Jurkat, Clone E6-1 (cell line): ENCODE data around the gene FETUB.
"Not testable (repeated sequence)": the region's sequence is repeated elsewhere in the genome, so short reads cannot be mapped to it uniquely, and the experiment has no call there.

Source experiments
- DNase-seq: peaks from one replicate; pipeline ENCODE4 v3.0.0-alpha.2; 2011; ENCODE audit warnings: low read depth, low spot score
- H3K4me3 ChIP-seq: 2 replicates; pipeline ENCODE4 v1.5.1; 2011; ENCODE audit warnings: mild to moderate bottlenecking, low read length, control low read depth, moderate library complexity

The FETUB gene

DNA sequence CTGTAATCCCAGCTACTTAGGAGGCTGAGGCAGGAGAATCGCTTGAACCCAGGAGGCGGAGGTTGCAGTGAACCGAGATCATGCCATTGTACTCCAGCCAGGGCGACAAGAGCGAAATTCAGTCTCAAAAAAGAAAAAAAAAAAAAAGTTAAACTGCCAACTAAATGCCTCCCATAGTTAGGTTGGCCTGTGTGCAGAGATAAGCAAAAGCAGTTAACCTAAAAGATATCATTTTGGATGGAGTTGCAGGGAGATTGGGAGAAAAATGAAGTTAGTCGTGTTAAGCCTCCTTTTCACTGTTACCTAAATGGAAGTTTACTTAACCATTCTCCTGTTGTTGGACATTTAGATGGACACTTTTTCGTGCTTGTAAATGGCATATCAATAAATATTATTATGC lies 11.4 kb upstream of the FETUB start:
- H3K4me3 ChIP-seq: no peak overlapping the region
- no peak for DNase-seq

DNA sequence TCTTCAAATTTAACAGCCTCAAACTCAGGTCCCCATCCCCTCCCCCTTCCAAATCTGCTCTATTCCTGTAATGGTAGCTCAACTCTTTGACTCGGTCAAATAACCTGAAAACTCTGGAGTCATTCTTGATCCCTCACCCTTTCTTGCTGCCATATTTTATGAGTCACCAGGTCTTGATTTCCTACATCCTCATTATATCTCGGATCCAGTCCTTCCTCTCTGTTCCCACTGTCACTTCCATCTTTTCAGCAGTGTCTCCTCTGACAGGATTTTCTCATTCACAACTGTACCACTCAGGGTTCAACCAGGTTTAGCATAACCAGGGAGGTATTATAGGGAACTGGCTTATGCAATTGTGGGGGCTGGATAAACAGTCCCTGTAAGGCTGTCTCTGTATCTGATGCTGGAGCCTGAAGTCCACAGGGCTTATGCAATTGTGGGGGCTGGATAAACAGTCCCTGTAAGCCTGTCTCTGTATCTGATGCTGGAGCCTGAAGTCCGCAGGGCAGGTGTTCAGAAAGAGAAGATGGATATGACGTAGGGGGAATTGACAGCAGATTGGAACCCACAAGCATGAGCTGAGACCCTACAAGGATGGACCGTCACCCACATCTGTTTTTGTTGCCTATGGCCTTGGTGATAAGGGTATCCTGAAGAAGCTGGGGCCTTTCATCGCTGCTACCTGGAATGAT lies 9.1 kb upstream of the FETUB start:
- DNase-seq: no peak
- no peak overlapping the region for H3K4me3 ChIP-seq

DNA sequence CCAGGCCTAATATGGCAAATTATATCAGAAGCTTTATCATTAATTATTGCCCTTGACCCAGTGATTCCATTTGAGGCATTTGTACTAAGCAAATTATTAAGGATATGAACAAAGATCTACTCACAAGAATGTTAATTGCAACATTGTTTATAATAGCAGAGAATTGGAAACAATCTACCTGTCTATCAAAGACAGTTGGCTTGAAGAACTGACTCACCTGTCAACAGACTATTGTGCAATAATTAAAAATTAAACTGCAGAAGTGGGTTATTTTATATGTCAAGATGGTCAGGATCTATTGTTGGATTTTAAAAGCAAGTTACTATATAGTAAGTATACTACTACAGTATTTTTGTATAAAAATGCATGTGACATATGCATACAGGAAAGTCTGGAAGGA lies 6.7 kb upstream of the FETUB start:
- DNase-seq: no peak
- H3K4me3 ChIP-seq: no peak overlapping the region

DNA sequence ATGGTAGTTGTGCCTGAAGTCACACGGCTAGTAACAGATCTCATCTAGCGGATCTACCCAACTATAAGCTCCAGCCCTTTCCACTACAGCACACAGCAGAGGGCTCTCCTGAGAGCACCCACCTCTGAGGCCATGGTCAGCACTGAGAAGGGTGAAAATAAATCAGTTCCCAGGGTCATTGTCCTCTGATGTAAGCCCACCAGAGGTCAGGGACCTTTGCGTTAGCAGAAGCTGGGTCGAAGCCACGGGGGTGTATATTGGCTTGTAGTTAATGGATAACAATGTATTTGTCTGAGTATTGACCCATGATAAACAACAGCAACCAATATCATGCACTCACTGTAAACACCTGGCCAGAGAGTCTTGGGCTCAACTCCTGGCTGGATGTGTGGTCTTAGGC lies 6.0 kb upstream of the FETUB start:
- not testable (repeated sequence) for DNase-seq, H3K4me3 ChIP-seq

DNA sequence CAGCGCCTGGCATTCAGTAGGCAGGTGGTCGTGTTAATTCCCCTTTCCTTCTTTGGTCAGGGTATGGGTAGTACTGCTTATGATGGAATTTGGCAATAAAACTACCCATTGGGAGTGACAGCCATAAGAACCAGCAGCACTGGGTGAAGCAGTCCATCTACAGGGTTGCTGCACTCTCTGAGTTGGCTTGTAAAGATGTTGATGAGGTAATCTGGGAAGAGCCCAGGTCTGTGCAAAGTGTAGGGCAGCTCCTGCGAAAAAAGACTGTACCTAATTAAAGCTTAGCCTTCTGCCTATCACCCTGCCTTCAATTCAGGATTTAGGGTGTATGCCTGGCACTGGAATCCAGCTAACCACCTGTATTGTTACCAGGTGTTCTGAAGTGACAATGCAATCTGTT lies 4.7 kb upstream of the FETUB start:
- no peak overlapping the region for H3K4me3 ChIP-seq
- DNase-seq: no peak

DNA sequence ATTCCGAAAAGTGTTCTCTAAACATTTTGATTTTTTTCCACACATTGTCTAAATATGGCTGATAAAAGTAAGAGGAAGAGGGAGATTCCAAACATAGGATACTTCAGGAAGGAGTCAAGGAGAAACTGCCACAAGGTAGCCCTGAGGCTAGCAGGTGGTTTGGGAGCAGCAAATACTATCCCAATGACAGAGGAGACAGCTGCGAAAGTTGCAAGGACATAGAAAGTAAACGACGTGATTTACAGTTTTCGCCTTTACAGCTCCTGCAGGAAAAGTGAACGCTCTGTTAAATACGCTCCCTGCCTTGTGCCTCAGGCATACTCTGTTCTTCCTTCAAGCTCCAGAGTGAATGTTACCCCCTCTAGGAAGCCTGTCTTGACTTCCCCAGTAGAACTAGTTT lies 3.7 kb upstream of the FETUB start:
- no peak overlapping the region for H3K4me3 ChIP-seq

DNA sequence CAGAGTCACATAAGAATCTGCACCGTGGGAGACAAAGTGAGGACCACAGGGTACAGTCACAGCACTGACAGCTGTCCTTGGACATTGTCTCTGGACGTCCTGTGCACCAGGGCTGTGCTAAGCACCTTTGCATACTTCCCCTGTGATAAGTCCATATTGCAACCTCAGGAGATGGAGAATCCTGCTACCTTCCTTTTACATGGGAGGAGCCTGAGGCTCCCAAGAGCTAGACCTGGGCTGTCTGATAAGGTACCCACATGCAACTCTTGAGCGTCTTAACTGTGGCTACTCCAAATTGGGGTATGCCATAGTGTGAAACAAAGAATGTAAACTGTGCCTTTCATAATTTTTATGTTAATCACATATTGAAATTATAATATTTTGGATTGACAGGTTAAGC lies 2.5 kb upstream of the FETUB start:
- no peak overlapping the region for H3K4me3 ChIP-seq
- DNase-seq: no peak

More for the DNA sequence above, 3.7 kb upstream of the FETUB start:
- DNase-seq: no peak

DNA sequence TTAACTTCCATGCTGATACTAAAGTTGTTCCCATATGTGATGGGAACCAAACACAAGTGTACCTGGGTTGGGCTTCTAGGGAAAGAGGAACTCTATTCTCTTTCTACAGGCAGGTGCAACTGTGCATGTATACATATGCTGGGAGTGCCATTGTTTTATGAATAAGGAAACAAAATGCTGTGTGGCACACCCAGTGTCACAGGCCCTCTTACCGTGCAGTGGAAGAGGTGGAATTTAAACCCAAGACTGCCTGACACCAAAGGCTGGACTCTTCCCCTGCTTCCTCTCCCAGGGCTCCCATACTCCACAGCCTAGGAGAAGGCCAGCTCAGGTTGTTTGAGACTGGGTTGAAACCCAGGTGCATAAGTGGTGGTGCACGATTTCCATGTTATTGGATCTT lies 1.9 kb upstream of the FETUB start:
- no peak for DNase-seq

DNA sequence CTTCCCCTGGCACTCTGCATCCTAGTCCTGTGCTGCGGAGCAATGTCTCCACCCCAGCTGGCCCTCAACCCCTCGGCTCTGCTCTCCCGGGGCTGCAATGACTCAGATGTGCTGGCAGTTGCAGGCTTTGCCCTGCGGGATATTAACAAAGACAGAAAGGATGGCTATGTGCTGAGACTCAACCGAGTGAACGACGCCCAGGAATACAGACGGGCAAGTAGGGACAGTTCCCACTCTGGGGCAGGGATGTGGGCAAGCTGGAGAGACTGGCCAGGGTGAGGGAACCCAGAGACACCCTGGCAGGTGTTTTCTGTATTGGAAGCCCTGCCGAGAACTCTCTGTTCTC lies 247 bp downstream of the FETUB start:
- DNase-seq: no peak
- H3K4me3 ChIP-seq: no peak overlapping the region

More for the DNA sequence above, 1.9 kb upstream of the FETUB start:
- H3K4me3 ChIP-seq: no peak overlapping the region

DNA sequence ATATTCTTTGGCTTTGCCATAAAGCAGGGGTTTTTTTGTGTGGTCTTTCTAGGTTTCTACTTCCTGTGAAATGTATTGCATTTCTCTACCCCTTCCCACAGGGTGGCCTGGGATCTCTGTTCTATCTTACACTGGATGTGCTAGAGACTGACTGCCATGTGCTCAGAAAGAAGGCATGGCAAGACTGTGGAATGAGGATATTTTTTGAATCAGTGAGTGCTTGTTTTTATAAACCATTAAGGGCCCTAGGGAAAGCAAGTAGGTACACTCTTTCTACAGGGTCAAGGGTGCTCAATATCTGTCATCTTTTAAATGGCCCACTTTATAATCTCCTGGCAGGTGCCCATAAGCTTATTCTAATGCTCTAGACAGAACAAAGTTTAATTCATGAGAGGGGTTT lies 730 bp downstream of the FETUB start:
- DNase-seq: no peak
- no peak overlapping the region for H3K4me3 ChIP-seq

DNA sequence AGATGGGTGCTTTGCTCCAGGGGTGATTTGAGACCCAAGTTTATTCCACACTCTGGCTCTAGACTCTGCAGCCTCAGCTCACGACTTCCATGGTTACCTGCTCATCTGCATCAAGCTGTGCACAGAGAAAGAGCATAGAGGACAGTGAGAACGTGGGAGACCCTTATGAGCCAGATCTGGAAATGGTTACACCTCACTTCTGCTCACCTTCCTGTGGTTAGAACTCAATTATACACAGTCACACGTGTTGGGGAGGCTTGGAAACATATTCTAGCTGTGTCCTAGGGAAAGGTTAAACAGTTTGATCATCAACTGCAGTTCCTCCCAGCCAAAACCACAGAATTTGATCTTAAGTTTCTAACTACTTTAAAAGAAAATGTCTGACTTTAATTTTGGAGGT lies 1.8 kb downstream of the FETUB start:
- DNase-seq: peak; percentile 18
- H3K4me3 ChIP-seq: no peak overlapping the region

DNA sequence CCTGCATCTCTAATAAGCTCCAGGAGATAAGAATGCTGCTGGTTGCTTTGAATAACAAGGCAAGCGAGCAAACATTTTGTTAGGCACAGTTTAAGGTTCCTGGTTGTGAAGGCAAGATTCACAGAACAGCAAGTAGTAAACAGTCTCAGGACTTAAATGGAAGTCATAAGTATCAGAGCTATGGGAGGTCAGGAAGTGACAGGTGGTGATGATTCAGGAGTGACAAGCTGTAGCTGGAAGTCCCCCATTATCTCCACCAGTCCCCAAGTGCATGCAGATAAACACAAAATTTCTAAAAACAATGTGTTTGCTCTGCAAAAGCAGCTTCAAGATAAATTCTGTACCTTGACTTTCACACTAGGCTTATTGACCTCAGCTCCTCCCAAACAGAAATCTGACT lies 3.3 kb downstream of the FETUB start:
- no peak for DNase-seq

DNA sequence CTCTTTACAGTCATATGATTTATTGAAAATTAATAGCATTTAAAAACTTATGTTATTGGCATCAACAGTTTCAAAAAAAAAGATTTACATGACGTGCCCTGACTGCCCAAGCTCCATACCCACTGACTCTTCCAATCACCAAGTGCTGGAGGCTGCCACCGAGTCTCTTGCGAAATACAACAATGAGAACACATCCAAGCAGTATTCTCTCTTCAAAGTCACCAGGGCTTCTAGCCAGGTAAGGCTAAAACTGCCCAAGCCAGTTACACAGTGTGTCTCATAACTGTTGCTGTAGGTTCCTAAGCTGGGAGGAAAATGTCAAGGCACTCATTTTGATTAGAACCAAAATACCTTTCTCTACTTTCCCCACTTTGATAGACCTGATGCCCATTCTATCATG lies 4.5 kb downstream of the FETUB start:
- H3K4me3 ChIP-seq: no peak overlapping the region
- no peak for DNase-seq

More for the DNA sequence above, 3.3 kb downstream of the FETUB start:
- no peak overlapping the region for H3K4me3 ChIP-seq

DNA sequence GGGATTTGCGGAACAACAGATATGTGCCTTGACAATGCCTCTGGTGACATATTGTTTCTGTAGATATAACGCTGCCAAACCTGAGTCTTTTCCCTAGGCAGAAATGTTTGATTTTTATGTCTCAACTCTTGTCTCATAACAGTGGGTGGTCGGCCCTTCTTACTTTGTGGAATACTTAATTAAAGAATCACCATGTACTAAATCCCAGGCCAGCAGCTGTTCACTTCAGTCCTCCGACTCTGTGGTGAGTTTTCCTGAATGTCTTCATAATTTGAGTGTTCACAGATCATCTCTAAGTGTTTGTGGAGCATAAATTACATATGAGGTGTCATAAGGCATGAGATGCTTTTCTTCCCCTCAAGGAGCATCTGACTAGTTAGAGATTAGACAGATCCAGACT lies 5.9 kb downstream of the FETUB start:
- H3K4me3 ChIP-seq: no peak overlapping the region
- DNase-seq: no peak

DNA sequence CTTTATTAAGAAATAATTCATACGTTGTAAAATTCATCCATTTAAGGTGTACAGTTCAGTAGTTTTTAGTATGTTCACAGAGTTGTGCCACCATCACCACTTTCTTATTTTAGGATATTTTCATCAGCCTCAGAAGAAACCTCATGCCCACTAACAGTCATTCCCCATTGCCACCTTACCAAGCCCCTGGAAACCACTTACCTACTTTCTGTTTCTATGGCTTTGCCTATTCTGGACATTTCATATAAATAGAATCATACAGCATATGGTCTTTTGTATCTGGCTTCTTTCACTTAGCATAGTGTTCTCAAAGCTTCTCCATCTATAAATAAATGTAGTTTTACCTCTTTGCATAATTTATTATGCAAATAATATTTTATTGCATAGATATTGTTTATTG lies 6.6 kb downstream of the FETUB start:
- DNase-seq: no peak
- H3K4me3 ChIP-seq: no peak overlapping the region

DNA sequence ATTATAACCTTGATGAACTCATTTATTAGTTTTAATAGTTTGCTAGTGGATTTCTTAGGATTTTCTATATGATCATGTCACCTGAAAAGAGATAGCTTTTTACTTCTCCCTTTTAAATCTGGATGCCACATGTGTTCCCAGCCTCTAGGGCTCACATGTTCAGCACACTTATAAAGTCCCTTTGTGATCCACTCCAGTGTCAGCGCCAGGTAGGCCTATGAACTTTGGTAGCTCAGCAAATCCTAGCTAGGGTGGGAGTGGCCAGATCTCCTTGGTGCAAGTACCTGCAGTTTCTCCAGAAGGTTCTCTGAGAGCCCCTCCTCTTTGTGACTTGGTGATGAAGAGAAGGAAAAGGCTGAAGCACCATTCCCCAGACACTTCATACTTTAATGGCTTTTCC lies 8.7 kb downstream of the FETUB start:
- no peak overlapping the region for H3K4me3 ChIP-seq
- no peak for DNase-seq

DNA sequence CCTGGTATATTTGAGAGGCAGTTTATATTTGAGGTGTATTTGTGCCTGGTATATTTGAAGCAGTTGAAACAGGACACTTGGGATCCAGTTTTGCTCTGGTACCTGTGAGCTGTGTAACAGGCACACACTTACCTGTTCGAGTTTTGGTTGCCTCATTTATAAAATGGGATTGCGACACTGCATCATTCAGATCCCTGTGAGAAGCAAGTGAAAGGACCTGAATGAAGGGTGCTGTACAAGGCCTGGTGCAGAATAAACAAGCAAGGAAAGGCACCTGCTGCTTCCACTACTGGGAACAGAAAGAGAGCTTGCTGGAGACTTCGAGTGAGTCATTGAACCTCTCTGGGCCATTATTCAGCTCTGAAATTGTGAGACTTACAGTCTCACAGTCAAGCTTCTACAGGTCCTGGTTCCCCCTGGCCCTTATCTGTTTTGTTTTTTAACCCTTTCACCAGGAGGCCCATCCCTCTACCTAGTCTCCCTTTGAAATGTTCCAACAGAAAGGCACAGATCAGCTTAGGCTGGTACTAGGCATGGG lies 11.5 kb downstream of the FETUB start:
- no peak for DNase-seq
- no peak overlapping the region for H3K4me3 ChIP-seq

DNA sequence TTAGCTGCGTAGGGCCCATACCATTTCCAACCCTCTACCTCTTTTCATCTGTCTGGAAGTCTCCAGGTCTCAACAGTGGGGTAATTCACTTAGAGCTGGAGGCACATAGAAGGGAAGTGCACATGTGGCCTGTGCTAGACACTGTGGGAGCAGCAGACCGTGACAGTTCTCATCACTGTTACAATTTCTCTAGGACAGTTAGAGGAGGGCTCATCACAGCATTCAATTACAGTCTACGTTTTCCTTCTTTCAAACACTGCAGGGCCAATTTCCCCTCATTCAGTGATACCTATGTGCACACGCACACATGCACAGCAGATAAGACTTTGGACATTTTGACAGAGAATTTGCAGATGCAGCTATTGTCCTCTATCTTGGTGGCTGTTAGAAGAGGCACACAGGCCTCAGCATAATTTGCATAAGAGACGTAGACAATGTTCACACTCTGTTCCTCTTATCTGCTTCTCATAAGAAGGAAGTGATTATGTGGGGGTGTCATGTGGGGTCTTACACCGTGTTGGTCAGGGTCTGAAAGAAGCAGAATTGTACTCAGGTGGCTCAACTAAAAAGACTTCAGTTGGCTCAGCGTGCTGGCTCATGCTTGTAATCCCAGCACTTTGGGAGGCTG lies 13.0 kb downstream of the FETUB start:
- DNase-seq: no peak
- H3K4me3 ChIP-seq: no peak overlapping the region

DNA sequence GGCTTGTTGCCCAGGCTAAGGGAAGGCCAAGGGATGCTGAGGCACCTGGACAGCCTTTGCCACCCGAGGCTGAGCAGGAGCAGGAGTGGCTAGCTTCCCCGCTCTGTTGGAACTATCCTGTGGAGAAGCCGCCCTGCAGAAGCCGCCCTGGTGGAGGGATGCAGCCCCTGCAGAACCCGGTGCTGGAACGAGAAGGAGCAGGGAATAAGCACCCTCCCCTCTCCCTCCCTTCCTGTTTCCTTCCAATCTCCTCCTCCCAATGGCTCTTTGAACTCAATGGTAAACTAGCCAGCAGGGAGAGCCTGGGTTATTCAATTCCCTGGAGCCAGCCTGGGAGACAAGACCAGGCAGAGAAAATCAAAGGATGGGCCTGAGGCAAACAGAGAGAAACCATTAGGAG lies 13.8 kb downstream of the FETUB start:
- H3K4me3 ChIP-seq: no peak overlapping the region
- no peak for DNase-seq

DNA sequence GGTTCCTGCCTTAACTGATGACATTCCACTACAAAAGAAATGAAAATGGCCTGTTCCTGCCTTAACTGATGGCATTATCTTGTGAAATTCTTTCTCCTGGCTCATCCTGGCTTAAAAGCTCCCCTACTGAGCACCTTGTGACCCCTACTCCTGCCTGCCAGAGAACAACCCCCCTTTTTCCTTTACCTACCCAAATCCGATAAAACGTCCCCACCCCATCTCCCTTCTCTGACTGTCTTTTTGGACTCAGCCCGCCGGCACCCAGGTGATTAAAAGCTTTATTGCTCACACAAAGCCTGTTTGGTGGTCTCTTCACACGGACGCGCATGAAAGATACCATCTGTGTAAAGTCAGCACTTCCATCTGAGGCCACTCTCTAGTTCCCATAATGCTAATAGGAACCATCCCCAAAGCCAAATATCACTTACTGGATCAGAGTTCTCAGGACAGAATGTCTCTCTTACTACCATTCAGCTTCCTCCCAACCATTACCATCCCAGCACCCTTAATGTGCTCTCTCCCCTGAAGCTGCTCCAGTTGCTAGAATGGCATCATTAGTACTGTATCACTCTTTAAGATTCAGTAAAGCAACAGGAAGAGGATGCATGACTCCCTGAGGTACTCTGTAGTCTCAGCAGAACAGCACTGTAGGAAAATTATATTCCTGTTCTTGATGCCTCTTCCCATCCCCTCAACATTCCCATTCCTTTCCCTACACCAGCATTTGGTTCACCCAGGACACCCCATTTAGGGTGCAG lies 23.3 kb downstream of the FETUB start:
- DNase-seq: no peak
- no peak overlapping the region for H3K4me3 ChIP-seq
